HCT116 (cell line): ENCODE measurements around the gene TCF7L2.

Experiments
- CBX3 ChIP-seq: IDR thresholded peaks from 2 replicates; pipeline ENCODE4 v1.6.1; 2012; ENCODE audit warnings: low read depth
- CEBPB ChIP-seq: IDR thresholded peaks from 2 replicates; pipeline ENCODE4 v1.6.1; 2012; ENCODE audit warnings: low read depth
- EGR1 ChIP-seq: IDR thresholded peaks from 2 replicates; pipeline ENCODE4 v1.6.1; 2012; ENCODE audit warnings: low read depth
- ELF1 ChIP-seq: IDR thresholded peaks from 2 replicates; pipeline ENCODE4 v1.6.1; 2012; ENCODE audit warnings: low read depth, borderline replicate concordance
- EZH2 ChIP-seq: fragments of 200-600 bp; sonication (generic); IDR thresholded peaks from 2 replicates; pipeline ENCODE4 v1.6.1; 2017; ENCODE audit warnings: antibody characterized with exemption, mixed run types
- EZH2phosphoT487 ChIP-seq: fragments of 200-600 bp; IDR thresholded peaks from 2 replicates; pipeline ENCODE4 v1.6.1; 2018; ENCODE audit warnings: antibody characterized with exemption, borderline replicate concordance
- JUND ChIP-seq: IDR thresholded peaks from 2 replicates; pipeline ENCODE4 v1.6.1; 2012
- POLR2A ChIP-seq: IDR thresholded peaks from 2 replicates; pipeline ENCODE4 v1.7.0; 2011; ENCODE audit warnings: borderline replicate concordance; ENCODE audit not compliant: insufficient read depth, insufficient read length; ENCODE audit errors: extremely low read depth
- POLR2AphosphoS5 ChIP-seq: IDR thresholded peaks from 2 replicates; pipeline ENCODE4 v1.6.1; 2011; ENCODE audit warnings: mild to moderate bottlenecking, low read depth, low read length, moderate library complexity
- SIN3A ChIP-seq: IDR thresholded peaks from 2 replicates; pipeline ENCODE4 v1.6.1; 2012; ENCODE audit warnings: low read depth
- YY1 ChIP-seq: IDR thresholded peaks from 2 replicates; pipeline ENCODE4 v1.6.1; 2011; ENCODE audit warnings: low read length, low read depth, moderate library complexity, mild to moderate bottlenecking; ENCODE audit not compliant: insufficient replicate concordance; ENCODE audit errors: extremely low read depth
- ZFX ChIP-seq: fragments of 450-650 bp; IDR thresholded peaks from 2 replicates; pipeline ENCODE4 v1.6.1; 2017
- TF ChIP-seq, protein P1 (sequence below), 3 experiments: fragments of 200-600 bp in 1 of 3; sonication (generic) in 1 of 3; IDR thresholded peaks in 2 of 3; conservative IDR thresholded peaks in 1 of 3; 2 replicates each; pipeline ENCODE4 v1.5.1; 2012 to 2017; ENCODE audit warnings: low read depth in 2 of 3, low read length in 2 of 3, antibody characterized with exemption in 1 of 3, borderline replicate concordance in 1 of 3, control low read depth in 1 of 3, mild to moderate bottlenecking in 1 of 3, mixed read lengths in 1 of 3, mixed run types in 1 of 3, moderate library complexity in 1 of 3; ENCODE audit not compliant: insufficient read depth in 1 of 3
- TF ChIP-seq, protein P2 (sequence below): IDR thresholded peaks from 2 replicates; pipeline ENCODE4 v1.6.1; 2012; ENCODE audit warnings: low read depth

GRCh38 chr10:113022265-113022664, 72.2 kb downstream of the TCF7L2 start:
- TF ChIP-seq POLR2AphosphoS5 (no peak), EZH2phosphoT487 (no peak), POLR2A (no peak), SIN3A (no peak), ELF1 (no peak), EZH2 (no peak), ZFX (no peak), YY1 (no peak), JUND (no peak), EGR1 (no peak), CBX3 (no peak), CEBPB (no peak)
- TF ChIP-seq, protein P1, sequence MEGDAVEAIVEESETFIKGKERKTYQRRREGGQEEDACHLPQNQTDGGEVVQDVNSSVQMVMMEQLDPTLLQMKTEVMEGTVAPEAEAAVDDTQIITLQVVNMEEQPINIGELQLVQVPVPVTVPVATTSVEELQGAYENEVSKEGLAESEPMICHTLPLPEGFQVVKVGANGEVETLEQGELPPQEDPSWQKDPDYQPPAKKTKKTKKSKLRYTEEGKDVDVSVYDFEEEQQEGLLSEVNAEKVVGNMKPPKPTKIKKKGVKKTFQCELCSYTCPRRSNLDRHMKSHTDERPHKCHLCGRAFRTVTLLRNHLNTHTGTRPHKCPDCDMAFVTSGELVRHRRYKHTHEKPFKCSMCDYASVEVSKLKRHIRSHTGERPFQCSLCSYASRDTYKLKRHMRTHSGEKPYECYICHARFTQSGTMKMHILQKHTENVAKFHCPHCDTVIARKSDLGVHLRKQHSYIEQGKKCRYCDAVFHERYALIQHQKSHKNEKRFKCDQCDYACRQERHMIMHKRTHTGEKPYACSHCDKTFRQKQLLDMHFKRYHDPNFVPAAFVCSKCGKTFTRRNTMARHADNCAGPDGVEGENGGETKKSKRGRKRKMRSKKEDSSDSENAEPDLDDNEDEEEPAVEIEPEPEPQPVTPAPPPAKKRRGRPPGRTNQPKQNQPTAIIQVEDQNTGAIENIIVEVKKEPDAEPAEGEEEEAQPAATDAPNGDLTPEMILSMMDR (IDR thresholded peaks at IDR 0.05 in 2 of 3, conservative IDR thresholded peaks at IDR 0.05 in 1 of 3; ENCODE audit: borderline replicate concordance in 1 of 3, insufficient read depth in 1 of 3, low read depth in 2 of 3, low read length in 2 of 3), result no peak
- TF ChIP-seq, protein P2, sequence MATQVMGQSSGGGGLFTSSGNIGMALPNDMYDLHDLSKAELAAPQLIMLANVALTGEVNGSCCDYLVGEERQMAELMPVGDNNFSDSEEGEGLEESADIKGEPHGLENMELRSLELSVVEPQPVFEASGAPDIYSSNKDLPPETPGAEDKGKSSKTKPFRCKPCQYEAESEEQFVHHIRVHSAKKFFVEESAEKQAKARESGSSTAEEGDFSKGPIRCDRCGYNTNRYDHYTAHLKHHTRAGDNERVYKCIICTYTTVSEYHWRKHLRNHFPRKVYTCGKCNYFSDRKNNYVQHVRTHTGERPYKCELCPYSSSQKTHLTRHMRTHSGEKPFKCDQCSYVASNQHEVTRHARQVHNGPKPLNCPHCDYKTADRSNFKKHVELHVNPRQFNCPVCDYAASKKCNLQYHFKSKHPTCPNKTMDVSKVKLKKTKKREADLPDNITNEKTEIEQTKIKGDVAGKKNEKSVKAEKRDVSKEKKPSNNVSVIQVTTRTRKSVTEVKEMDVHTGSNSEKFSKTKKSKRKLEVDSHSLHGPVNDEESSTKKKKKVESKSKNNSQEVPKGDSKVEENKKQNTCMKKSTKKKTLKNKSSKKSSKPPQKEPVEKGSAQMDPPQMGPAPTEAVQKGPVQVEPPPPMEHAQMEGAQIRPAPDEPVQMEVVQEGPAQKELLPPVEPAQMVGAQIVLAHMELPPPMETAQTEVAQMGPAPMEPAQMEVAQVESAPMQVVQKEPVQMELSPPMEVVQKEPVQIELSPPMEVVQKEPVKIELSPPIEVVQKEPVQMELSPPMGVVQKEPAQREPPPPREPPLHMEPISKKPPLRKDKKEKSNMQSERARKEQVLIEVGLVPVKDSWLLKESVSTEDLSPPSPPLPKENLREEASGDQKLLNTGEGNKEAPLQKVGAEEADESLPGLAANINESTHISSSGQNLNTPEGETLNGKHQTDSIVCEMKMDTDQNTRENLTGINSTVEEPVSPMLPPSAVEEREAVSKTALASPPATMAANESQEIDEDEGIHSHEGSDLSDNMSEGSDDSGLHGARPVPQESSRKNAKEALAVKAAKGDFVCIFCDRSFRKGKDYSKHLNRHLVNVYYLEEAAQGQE, result no peak
